Activated CD4-positive, alpha-beta T cell treated with anti-CD3 and anti-CD28 coated beads, Interleukin-2, amount 50 U/mL, for 16 hours (primary cell): ENCODE results near the gene FXYD6.

ENCODE experiments used
- DNase-seq: peaks from one replicate; pipeline ENCODE4 v3.0.0-alpha.2; 2020

FXYD6 gene

GRCh38 chr11:117884994-117885393 is 8.5 kb upstream of the FXYD6 start:
- no peak for DNase-seq

GRCh38 chr11:117883063-117883462 is 6.6 kb upstream of the FXYD6 start:
- no peak for DNase-seq

- DNase-seq, result no peak
Observed at GRCh38 chr11:117882311-117882905, 6.0 kb upstream of the FXYD6 start.

- no peak for DNase-seq
Observed at GRCh38 chr11:117881217-117881616, 4.8 kb upstream of the FXYD6 start.

GRCh38 chr11:117879516-117880480 is 3.3 kb upstream of the FXYD6 start:
- no peak for DNase-seq

- DNase-seq, result no peak
Observed at GRCh38 chr11:117878939-117879475, 2.5 kb upstream of the FXYD6 start.

GRCh38 chr11:117878314-117878938 is 2.0 kb upstream of the FXYD6 start:
- no peak for DNase-seq

- no peak for DNase-seq
Observed at GRCh38 chr11:117877120-117877784, 794 bp upstream of the FXYD6 start.

- DNase-seq, result no peak
Observed at GRCh38 chr11:117876059-117876340, 458 bp downstream of the FXYD6 start.

GRCh38 chr11:117875382-117876058 is 938 bp downstream of the FXYD6 start:
- no peak for DNase-seq

- DNase-seq, result no peak
Observed at GRCh38 chr11:117874910-117875381, 1.5 kb downstream of the FXYD6 start.

GRCh38 chr11:117874253-117874909 is 2.1 kb downstream of the FXYD6 start:
- no peak for DNase-seq

GRCh38 chr11:117873828-117874125 is 2.7 kb downstream of the FXYD6 start:
- no peak for DNase-seq

- no peak for DNase-seq
Observed at GRCh38 chr11:117872975-117873827, 3.3 kb downstream of the FXYD6 start.

GRCh38 chr11:117872420-117872961 is 4.0 kb downstream of the FXYD6 start:
- DNase-seq, result no peak

GRCh38 chr11:117871784-117872183 is 4.7 kb downstream of the FXYD6 start:
- DNase-seq, result no peak

- no peak for DNase-seq
Observed at GRCh38 chr11:117871160-117871559, 5.3 kb downstream of the FXYD6 start.

- no peak for DNase-seq
Observed at GRCh38 chr11:117870103-117870952, 6.1 kb downstream of the FXYD6 start.

GRCh38 chr11:117869604-117870003 is 6.9 kb downstream of the FXYD6 start:
- no peak for DNase-seq
